ENCODE data around the gene PRKN.

The PRKN gene

GRCh38 chr6:162710936-162711335 is 16.6 kb downstream of the PRKN start:
- H3K4me3 ChIP-seq (ENCODE audit: low read depth, low read length): no peak overlapping the region
- TF ChIP-seq POLR2A (IDR thresholded peaks at IDR 0.05; ENCODE audit: extremely low read depth, insufficient read length): no peak
- no peak for TF ChIP-seq CTCF (IDR thresholded peaks at IDR 0.05; ENCODE audit: low read depth, low read length)
- TF ChIP-seq MYC (IDR thresholded peaks at IDR 0.05; ENCODE audit: low read depth, low read length): no peak
- no peak for TF ChIP-seq MAX (IDR thresholded peaks at IDR 0.05; ENCODE audit: low read depth, low read length)
- DNase-seq (ENCODE audit: low read depth): no peak

- TF ChIP-seq CTCF (IDR thresholded peaks at IDR 0.05; ENCODE audit: low read depth, low read length): no peak
- TF ChIP-seq MYC (IDR thresholded peaks at IDR 0.05; ENCODE audit: low read depth, low read length): no peak
- no peak for TF ChIP-seq MAX (IDR thresholded peaks at IDR 0.05; ENCODE audit: low read depth, low read length)
- TF ChIP-seq POLR2A (IDR thresholded peaks at IDR 0.05; ENCODE audit: extremely low read depth, insufficient read length): no peak
- H3K4me3 ChIP-seq (ENCODE audit: low read depth, low read length): no peak overlapping the region
Observed at GRCh38 chr6:162710419-162710818, 17.1 kb downstream of the PRKN start.

GRCh38 chr6:162709431-162709830 is 18.1 kb downstream of the PRKN start:
- TF ChIP-seq MYC (IDR thresholded peaks at IDR 0.05; ENCODE audit: low read depth, low read length) (no peak), CTCF (IDR thresholded peaks at IDR 0.05; ENCODE audit: low read depth, low read length) (no peak), POLR2A (IDR thresholded peaks at IDR 0.05; ENCODE audit: extremely low read depth, insufficient read length) (no peak), MAX (IDR thresholded peaks at IDR 0.05; ENCODE audit: low read depth, low read length) (no peak)
- H3K4me3 ChIP-seq (ENCODE audit: low read depth, low read length): no peak overlapping the region
- DNase-seq (ENCODE audit: low read depth): no peak

More at GRCh38 chr6:162710419-162710818, 17.1 kb downstream of the PRKN start:
- DNase-seq (ENCODE audit: low read depth): no peak

- TF ChIP-seq MYC (IDR thresholded peaks at IDR 0.05; ENCODE audit: low read depth, low read length): no peak
- no peak for TF ChIP-seq MAX (IDR thresholded peaks at IDR 0.05; ENCODE audit: low read depth, low read length)
- TF ChIP-seq POLR2A (IDR thresholded peaks at IDR 0.05; ENCODE audit: extremely low read depth, insufficient read length): no peak
- no peak for DNase-seq (ENCODE audit: low read depth)
- H3K4me3 ChIP-seq (ENCODE audit: low read depth, low read length): no peak overlapping the region
Observed at GRCh38 chr6:162708971-162709370, 18.6 kb downstream of the PRKN start.

- TF ChIP-seq MYC (IDR thresholded peaks at IDR 0.05; ENCODE audit: low read depth, low read length) (no peak), CTCF (IDR thresholded peaks at IDR 0.05; ENCODE audit: low read depth, low read length) (no peak), MAX (IDR thresholded peaks at IDR 0.05; ENCODE audit: low read depth, low read length) (no peak), POLR2A (IDR thresholded peaks at IDR 0.05; ENCODE audit: extremely low read depth, insufficient read length) (no peak)
- no peak for DNase-seq (ENCODE audit: low read depth)
- no peak overlapping the region for H3K4me3 ChIP-seq (ENCODE audit: low read depth, low read length)
Observed at GRCh38 chr6:162706232-162706631, 21.3 kb downstream of the PRKN start.

GRCh38 chr6:162705736-162706135 is 21.8 kb downstream of the PRKN start:
- no peak for DNase-seq (ENCODE audit: low read depth)
- no peak overlapping the region for H3K4me3 ChIP-seq (ENCODE audit: low read depth, low read length)
- TF ChIP-seq POLR2A (IDR thresholded peaks at IDR 0.05; ENCODE audit: extremely low read depth, insufficient read length): no peak
- TF ChIP-seq CTCF (IDR thresholded peaks at IDR 0.05; ENCODE audit: low read depth, low read length): no peak
- TF ChIP-seq MYC (IDR thresholded peaks at IDR 0.05; ENCODE audit: low read depth, low read length): no peak
